ENCODE data around the gene MTERF2. TPM values are rescaled to one million over a fixed set of nuclear protein-coding genes. Genes with fewer than 3 reads are reported as not detected.

The MTERF2 gene
- total RNA-seq, 1 donor from 2014 or later = 2.3 TPM

Other genes starting within 250 kb of the MTERF2 start
- 11.4 and 16.4 TPM in 2 replicates for gene RIC8B, start 212.5 kb downstream of the MTERF2 start, total RNA-seq
- 30.6 and 31.8 TPM in 2 replicates for gene TMEM263, start 31.2 kb downstream of the MTERF2 start, total RNA-seq
- 25.4 and 26.0 TPM in 2 replicates for gene CRY1, start 106.4 kb upstream of the MTERF2 start, total RNA-seq